GM19372 (cell line): Measurements from ENCODE around the gene PROP1.
"Not testable (repeated sequence)": the region's sequence is repeated elsewhere in the genome, so short reads cannot be mapped to it uniquely, and the experiment has no call there.

Experiments used
- ATAC-seq: cut with Tn5 transposase; IDR thresholded peaks from one replicate; pipeline ENCODE4 v1.9.1; 2021; ENCODE audit warnings: mild to moderate bottlenecking, low read depth, moderate library complexity; ENCODE audit not compliant: unreplicated experiment

PROP1 gene

GRCh38 chr5:177995691-177996595, at the start of gene PROP1:
PROP1 (minus strand) TSS chr5:177996242; CDS start chr5:177995933, 309 bp downstream.
- no peak for ATAC-seq

- not testable (repeated sequence) for ATAC-seq
Measured at GRCh38 chr5:178019379-178020030, 23.5 kb upstream of the PROP1 start.

- not testable (repeated sequence) for ATAC-seq
Measured at GRCh38 chr5:178012758-178013157, 16.7 kb upstream of the PROP1 start.

GRCh38 chr5:178011816-178012554, 15.9 kb upstream of the PROP1 start:
- ATAC-seq = not testable (repeated sequence)

GRCh38 chr5:178007272-178007671, 11.2 kb upstream of the PROP1 start:
- ATAC-seq = not testable (repeated sequence)

- ATAC-seq = not testable (repeated sequence)
Measured at GRCh38 chr5:178006536-178007231, 10.6 kb upstream of the PROP1 start.

- ATAC-seq = not testable (repeated sequence)
Measured at GRCh38 chr5:178006181-178006535, 10.1 kb upstream of the PROP1 start.

GRCh38 chr5:177997846-177998245, 1.8 kb upstream of the PROP1 start:
- ATAC-seq = no peak

GRCh38 chr5:177997319-177997670, 1.3 kb upstream of the PROP1 start:
- no peak for ATAC-seq

- ATAC-seq = no peak
Measured at GRCh38 chr5:177996660-177997318, 747 bp upstream of the PROP1 start.

GRCh38 chr5:177994561-177995190, 1.4 kb downstream of the PROP1 start:
- no peak for ATAC-seq

GRCh38 chr5:177994063-177994462, 2.0 kb downstream of the PROP1 start:
- ATAC-seq = no peak

- no peak for ATAC-seq
Measured at GRCh38 chr5:177992466-177992865, 3.6 kb downstream of the PROP1 start.

GRCh38 chr5:177988989-177989625, 6.9 kb downstream of the PROP1 start:
- no peak for ATAC-seq

GRCh38 chr5:177987326-177987725, 8.7 kb downstream of the PROP1 start:
- ATAC-seq = no peak

GRCh38 chr5:177985430-177986040, 10.5 kb downstream of the PROP1 start:
- ATAC-seq = no peak

- no peak for ATAC-seq
Measured at GRCh38 chr5:177984584-177985206, 11.3 kb downstream of the PROP1 start.
